Raji (cell line): ENCODE measurements around the gene TDRD1.

Experiments
- POLR2A ChIP-seq: IDR thresholded peaks from 2 replicates; pipeline ENCODE4 v1.6.1; 2011; ENCODE audit warnings: low read depth, low read length, control low read depth; ENCODE audit not compliant: insufficient read depth

The TDRD1 gene

GRCh38 chr10:114246679-114247305 is 67.6 kb downstream of the TDRD1 start:
- TF ChIP-seq POLR2A: no peak

- no peak for TF ChIP-seq POLR2A
Observed at GRCh38 chr10:114250236-114250635, 71.1 kb downstream of the TDRD1 start.

DNA sequence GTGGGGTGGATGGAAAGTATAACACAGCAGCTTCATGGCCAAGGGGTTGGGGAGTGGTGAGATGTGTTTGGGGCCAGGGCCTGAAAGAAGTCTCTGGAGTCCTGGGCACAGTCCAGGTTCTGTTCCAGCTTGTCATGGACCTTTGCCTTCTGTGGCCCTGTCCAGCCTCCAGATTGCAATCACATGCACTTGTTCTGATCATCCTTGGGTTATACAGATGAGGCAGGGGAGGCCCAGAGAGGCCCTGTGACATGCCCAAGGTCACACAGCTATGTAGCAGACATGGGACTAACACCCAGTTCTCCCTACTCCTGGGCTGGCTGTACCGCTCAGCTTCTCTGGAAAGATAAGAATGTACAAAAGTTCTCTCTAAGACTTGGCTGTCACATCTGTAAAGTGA is 71.6 kb downstream of the TDRD1 start:
- TF ChIP-seq POLR2A: no peak

- TF ChIP-seq POLR2A: no peak
Observed at GRCh38 chr10:114252092-114252491, 72.9 kb downstream of the TDRD1 start.

DNA sequence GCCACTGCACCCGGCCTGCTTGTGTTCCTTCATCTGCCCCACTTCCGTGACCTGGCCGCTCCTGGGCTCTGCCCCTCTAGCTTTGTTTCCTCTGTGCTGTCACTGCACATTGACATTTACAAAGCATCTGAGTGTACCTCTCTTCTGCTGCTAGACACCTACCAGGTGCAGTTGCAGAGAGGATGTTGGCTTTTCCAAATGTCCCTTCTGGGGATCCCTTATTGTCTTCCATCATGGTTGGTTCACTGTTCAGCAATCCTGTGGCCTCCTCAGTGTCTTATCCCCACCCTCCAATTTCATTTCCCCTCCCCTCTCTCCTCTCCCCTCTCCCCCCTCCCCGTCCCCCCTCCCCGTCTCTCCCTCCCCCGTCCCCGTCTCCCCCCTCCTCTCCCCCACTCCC is 73.7 kb downstream of the TDRD1 start:
- TF ChIP-seq POLR2A: no peak

DNA sequence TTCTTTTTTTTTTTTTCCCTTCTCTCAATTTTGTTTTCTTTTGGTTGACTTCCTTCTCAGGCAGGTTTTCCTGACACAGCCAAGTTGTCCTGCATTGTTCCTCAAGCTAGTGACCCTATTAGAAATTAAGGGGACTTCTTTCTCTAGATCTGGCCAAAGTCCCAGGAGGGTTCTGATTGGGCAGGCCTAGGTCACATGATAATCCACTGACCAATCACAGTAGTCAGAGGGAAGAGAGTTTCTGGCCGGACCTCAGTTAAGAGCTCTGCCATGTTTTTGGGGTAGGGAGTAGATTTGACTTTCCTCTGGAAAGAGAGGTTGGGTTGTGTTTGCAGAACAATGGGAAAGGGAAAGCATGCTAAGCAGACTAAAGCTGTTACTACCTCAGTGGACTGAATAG is 76.1 kb downstream of the TDRD1 start:
- TF ChIP-seq POLR2A: no peak

DNA sequence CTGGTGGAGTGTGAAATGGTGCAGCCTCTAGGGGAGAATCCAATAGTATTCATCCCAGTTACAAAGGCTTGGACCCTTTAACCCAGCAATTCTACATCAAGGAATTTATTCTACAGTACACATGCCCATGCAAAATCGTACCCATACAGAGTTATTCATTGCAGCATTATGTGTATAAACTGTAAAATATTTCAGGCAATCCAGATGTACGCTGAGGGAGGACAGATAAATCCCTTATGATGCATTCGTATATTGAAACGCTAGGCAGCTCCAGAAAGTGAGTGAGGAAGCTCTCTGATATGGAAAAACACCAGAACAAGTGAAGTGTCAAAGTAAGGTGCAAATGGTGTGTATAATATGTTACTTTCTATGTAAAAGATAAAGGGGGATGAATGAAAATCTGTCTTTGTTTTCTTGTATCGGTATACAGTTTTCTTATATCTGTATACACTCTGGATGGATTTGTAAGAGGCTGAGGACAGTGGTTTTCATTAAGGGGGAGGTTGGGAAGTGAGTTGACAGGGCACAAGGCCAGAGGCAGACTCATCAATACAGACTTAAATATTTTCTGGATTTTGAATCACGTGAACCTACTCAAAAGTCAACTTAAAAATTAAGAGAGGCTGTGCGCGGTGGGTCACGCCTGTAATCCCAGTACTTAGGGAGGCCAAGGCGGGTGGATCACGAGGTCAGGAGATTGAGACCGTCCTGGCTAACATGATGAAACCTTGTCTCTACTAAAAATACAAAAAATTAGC is 77.0 kb downstream of the TDRD1 start:
- TF ChIP-seq POLR2A: no peak

- no peak for TF ChIP-seq POLR2A
Observed at GRCh38 chr10:114256822-114257221, 77.7 kb downstream of the TDRD1 start.

DNA sequence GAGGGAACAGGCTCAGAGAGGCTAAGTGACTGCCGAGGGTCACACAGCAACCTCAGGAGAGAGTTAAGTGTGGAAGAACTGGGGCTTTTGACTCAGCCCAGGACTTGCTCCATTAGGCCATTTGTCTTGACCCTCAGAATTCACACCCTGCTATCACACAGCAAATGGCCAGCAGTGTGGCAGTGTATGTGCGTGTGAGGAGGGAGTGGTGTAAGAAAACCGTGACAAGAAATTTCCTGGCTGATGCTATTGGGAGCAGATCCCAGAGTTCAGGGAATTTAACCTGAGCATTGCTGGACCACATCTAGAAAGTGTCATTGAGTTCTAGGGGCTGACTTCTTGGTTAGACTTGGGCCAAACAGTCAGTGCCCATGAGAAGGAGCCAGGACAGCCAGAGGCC is 78.3 kb downstream of the TDRD1 start:
- TF ChIP-seq POLR2A: no peak

DNA sequence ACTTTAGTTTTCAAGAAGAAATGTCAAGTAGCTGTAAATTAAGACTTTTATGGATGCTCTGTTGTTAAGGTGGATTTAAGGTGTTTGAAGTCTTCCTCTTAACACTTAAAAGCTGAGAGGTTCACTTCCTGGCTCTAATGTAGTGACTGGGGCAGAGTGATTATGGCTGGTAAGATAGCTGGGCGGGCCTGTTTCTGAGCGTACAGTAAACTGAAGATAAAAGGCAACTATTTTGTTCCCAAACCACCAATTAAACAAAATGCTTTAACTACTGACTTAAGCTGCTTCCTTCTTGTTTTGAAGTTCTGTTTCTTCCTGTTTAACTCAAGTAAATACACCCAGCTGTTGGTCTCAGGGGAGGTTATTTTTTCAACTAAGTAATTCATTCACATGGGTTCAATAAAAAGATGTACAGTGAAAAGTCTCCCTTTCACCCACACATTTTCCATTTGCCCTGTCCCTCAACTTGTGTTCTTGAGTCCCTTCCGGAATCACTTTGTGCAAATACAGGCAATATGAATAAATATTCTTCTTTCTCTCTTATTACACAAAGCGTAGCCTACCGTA is 79.2 kb downstream of the TDRD1 start:
- no peak for TF ChIP-seq POLR2A

GRCh38 chr10:114259824-114260223 is 80.7 kb downstream of the TDRD1 start:
- TF ChIP-seq POLR2A: no peak

GRCh38 chr10:114260366-114260765 is 81.2 kb downstream of the TDRD1 start:
- no peak for TF ChIP-seq POLR2A

DNA sequence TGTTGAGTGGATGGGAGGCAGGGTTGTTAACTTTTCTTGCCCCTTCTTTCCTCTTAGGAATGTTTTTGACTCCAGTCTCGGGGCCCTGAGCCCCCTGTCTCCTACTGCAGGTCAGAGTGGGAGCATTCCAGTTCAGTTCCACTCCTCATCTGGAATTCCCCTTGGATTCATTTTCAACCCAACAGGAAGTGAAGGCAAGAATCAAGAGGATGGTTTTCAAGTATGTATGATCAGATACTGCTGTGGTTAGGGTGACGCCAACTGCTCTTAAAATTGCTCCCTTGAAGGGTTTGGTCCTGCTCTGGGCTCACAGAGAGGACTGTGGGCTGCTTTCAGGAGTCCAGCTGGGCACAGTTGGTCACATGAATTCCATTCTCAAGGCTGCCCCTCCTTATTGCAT is 81.9 kb downstream of the TDRD1 start:
- TF ChIP-seq POLR2A: no peak

DNA sequence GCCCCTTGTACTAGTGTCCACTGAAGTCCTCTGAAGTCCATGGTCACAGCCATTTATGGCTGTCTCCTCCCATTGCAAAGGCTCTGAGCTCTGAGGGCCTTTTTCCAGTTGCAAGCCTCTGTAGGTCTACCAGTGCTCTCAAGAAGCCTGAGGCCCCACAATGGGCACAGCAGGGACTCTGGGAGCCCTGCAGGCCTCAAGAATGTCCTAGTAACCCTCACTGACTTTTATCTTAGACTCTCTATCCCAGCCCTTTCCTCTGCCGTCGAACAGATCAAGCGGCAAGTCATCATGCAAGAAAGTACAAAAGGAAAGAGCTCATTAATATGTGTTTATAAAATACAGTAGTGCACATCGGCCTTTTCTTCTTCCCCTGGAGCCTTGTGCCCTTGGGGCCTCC is 83.3 kb downstream of the TDRD1 start:
- no peak for TF ChIP-seq POLR2A

GRCh38 chr10:114265392-114266053 is 86.4 kb downstream of the TDRD1 start:
- TF ChIP-seq POLR2A: no peak

GRCh38 chr10:114266521-114266920 is 87.4 kb downstream of the TDRD1 start:
- TF ChIP-seq POLR2A: no peak

DNA sequence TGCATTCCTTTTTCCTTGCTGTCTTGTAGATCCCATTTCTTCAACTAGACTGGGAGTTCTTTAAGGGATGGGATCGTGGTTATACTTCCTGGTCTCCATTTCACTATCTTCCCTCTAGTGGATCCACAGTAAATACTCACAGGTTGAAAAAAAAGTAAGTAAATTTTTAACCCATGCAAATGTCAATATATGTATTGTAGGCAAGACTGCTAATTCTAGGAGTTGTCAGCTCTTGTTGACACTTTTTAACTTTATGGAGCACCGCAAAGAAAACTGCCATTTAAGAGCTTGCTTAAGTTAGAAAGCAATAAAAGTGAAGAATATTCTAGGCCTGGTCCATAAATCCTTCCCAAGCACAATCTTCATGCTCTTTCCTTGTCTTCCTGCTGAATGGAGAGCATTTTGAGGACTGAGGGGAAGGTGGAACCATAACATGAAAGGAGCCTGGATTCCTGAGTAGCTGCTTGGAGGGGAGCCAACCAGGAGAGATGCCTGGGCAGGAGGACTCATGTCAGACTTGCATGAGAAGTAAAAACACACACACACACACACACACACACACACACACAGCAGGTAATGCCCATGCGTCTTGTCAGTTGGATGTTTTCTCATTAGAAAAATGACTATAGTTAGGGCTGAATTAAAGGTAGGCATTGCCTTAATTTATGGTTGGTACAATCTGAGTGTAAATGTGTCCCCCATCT is 92.1 kb downstream of the TDRD1 start:
- no peak for TF ChIP-seq POLR2A
